Muscle of arm (tissue), 12 donors: ENCODE measurements around the gene GDI1. TPM values are rescaled to one million over a fixed set of nuclear protein-coding genes. Genes with fewer than 3 reads are reported as not detected.

ENCODE experiments used
- DNase-seq: peaks from one replicate; pipeline ENCODE4 v3.0.0-alpha.2; 2013
- polyA plus RNA-seq, 12 donors: library from polyadenylated mRNA; unstranded; fragments of 120-200 nt; gene quantifications; one replicate each; pipeline ENCODE4 v1.2.1, GENCODE V29; 2013; ENCODE audit not compliant: insufficient read length in 12 of 12

The GDI1 gene
- polyA plus RNA-seq, 12 donors = 70.4 to 137 (median 83.8) TPM; not detected in 1

- DNase-seq = no peak
Measured at GRCh38 chrX:154402622-154403127, 34.3 kb upstream of the GDI1 start.

- DNase-seq = no peak
Measured at GRCh38 chrX:154403192-154403591, 33.8 kb upstream of the GDI1 start.

GRCh38 chrX:154403858-154404257 lies 33.1 kb upstream of the GDI1 start:
- no peak for DNase-seq

DNA sequence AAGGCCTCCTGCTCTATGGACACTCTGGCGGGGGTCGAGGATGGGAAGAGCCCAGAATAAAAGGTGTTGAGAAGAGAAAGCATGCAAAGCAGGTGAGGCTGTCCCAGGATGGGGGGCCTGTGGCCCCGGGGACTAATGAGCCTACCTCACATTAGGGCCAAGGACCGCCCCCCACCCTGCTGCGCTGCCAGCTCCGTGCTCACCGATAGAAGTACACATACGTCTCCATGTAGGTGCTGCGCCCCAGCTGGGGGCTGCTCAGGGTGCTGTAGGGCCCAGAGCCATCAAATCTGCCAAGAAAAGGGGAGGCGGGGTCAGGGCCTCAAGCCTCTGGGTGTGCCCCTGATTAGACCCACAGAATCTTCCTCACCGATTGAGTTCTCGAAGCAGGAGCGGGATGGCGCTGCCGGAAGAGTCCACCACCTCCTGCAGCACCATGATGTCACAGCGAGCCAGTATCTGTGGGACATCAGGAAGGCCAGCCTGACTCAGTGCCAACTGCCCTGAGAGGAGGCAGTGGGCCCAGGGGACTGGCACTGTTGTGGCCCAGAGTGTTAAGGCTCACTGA lies 32.2 kb upstream of the GDI1 start:
- DNase-seq = no peak

DNA sequence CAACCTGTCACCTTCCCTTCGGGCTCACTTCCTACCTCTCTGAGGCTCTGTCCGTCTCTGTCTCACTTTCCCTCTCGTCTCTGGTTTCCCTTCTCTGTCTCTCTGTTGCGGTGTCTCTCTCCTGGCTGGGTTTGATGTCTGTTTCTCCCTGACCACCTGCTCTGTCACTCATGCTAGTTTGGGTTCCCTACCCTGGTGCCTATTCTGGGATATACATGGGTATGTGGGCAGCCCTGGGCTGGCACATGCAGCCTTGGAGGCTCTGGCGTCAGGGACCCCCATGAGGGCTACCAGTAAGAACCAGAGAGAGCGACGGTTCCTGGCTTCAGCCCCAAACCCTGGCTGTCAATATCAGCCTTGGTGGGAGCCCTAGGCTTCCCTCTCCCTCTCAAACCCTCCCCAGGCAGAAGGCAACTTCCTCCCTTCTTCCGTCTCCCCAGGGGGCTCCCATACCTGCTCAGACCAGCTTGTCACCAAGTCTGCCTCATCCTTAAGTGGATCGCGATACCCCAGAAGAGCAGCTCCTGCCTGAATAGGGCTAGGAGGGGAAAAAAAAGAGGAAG lies 28.2 kb upstream of the GDI1 start:
- no peak for DNase-seq

DNA sequence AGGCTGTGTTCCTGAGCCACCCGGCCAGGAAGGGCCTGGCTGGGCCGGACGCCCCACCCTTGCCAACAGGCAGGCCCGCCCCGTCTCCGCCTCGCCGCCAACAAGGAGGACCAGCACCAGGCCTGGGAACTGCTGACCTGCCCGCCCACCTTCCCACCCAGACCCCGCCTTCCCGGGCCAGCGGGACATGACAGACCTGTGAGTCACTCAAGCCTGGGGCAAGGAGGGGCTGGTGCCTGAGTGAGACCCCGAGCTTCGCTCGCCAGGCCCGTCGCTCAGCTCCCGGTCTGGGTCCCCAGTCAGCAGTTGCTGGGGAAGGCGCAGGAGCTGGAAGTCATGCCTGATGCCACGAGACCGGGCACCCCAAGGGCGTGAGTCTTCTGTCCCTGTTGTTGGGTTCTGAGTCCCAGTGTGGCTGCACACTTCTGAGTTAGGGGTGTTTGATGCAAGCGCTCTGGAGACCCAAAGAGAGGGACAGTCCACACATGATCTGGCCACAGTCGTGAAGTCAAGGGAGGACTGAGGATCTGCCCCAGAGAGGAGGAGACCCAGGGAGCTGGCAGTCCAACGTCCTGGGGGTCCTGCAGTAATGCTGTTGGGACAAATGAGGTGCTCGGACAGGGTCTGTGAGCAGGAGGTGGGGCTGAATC lies 27.6 kb upstream of the GDI1 start, which contains the start of gene DNASE1L1:
Gene DNASE1L1, minus strand, starts transcription at position 33 of the 650 bp plus-strand sequence. CDS start 3,686 bp downstream, outside the sequence.
- no peak for DNase-seq

DNA sequence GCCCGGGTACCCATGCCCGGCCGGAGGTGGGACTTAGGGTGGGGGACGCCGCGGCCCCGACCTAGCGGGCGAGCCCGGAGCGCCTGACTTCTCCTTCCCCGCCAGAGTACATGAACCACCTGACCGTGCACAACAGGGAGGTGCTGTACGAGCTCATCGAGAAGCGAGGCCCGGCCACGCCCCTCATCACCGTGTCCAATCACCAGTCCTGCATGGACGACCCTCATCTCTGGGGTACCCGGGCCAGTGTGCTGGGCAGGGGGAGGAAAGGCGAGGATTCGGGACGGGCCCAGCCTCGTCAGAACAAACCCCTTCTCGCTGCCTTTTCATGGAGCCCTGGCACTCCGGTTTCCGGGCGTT lies 25.0 kb upstream of the GDI1 start:
- DNase-seq = peak; percentile 46

DNA sequence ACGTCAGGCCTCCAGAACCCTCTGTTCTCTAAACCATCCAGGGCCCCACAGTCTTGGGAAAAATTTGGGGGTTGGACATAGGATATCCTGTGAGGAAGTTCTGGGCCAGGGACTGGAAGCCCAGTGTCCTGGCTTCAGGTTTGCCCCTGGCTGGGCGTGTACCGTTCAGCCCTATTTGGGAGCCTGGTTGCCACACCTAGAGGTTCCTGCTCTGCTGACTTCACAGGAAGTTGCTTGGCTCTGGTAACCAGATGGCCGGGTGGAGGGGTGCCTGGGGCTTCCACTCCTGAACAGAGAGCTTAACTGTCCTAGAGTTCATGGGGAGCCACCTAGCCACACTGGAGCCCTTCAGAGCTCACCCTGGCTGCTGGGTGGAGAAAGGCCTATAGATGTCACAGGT lies 24.5 kb upstream of the GDI1 start:
- no peak for DNase-seq

GRCh38 chrX:154413142-154413541 lies 23.8 kb upstream of the GDI1 start:
- DNase-seq = no peak

GRCh38 chrX:154417157-154417556 lies 19.8 kb upstream of the GDI1 start:
- no peak for DNase-seq

DNA sequence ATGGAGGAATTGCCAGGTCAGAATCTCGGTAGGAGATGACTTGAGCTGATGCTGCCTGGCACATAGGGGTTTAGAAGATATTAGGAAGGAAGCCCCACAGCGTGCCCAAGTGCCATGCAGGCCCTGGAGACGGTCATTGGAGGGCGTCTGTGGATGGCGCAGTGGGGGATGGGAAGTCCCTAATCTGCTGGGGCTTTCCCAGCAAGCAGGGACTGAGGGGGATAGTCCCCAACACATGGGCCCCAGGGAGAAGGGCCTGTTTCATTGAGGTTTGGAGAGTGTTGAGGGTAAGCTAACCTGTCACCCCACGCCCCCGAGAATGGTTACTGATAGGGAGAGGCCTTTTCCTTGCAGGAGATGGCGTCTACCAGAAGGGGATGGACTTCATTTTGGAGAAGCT lies 17.8 kb upstream of the GDI1 start:
- no peak for DNase-seq

DNA sequence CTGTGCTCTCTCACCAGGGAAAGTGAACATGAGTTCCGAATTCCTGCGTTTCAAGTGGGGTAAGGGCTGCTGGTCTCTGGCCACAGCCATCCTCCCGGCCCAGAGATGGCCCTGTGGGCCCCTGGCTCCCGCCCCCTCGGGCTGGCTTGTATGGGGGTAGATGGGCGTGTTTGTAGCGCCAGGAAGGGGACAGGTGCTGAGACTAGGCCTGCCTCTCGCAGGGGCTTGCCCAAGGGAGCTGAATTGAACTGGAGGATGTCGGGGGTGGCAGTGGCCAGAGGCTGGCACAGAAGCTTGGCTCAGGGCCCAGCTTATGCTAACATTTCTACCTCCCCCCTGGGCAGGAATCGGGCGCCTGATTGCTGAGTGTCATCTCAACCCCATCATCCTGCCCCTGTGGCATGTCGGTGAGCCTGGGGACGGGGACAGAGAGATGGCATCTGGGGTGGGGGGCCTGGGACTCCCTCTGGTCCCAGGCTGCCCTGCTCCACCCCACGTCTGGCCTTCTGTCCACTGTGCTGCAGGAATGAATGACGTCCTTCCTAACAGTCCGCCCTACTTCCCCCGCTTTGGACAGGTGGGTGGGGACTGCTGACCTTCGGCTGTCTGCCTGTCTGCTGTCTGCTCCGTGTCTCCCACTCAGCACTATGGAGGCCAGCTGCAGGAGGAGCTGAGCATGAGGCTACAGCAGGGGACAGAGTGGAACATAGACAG lies 17.1 kb upstream of the GDI1 start:
- DNase-seq = no peak

DNA sequence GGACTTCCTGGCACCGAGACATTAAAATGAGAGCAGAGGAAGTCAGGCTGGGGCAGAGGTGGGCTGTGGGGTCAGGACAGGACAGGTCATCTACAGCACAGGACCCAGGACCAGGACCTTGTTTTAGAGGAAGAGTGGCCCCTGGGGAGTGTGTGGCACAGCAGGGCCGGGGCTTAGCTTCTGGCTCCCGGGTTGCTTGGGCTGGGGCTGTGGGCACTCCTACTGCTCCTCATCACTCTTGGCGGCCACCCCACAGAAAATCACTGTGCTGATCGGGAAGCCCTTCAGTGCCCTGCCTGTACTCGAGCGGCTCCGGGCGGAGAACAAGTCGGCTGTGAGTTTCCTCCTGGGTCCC lies 16.6 kb upstream of the GDI1 start:
- no peak for DNase-seq

DNA sequence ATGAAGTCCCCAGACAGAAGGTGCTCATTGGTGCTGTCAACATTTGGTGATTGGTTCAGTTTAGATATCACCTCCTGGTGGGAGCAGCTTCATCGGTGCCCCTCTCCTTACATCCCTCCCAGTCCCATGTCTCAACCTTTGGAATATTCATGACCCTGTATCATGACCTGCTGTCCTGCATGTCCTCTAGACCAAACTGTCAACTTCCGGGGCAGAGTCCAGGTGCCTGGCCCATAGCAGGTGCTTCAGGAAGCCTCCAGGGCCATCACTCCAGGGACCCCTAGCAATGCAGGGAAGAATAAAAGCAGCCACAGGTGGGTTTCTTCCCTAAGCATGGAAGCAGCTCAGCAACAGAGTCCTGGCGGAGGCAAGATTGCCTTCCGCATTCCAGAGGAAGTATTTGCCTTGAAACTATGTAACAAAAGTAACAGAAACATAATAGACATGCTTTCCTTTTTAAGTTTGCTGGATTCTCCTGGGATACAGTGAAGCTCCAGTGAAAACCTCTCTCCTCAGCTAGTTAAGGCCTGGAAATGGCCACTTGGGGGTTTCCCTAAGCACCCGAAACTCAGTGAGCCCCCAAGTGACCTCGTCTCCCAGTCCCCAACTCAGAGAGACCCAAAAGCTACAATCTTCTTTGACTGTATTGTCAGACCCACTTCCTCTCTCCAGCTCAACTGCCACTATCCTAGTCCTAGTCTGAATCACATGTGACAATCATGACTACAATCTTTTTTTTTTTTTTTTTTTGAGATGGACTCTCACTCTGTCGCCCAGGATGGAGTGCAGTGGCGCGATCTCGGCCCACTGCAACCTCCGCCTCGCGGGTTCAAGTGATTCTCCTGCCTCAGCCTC lies 9.8 kb upstream of the GDI1 start:
- no peak for DNase-seq

DNA sequence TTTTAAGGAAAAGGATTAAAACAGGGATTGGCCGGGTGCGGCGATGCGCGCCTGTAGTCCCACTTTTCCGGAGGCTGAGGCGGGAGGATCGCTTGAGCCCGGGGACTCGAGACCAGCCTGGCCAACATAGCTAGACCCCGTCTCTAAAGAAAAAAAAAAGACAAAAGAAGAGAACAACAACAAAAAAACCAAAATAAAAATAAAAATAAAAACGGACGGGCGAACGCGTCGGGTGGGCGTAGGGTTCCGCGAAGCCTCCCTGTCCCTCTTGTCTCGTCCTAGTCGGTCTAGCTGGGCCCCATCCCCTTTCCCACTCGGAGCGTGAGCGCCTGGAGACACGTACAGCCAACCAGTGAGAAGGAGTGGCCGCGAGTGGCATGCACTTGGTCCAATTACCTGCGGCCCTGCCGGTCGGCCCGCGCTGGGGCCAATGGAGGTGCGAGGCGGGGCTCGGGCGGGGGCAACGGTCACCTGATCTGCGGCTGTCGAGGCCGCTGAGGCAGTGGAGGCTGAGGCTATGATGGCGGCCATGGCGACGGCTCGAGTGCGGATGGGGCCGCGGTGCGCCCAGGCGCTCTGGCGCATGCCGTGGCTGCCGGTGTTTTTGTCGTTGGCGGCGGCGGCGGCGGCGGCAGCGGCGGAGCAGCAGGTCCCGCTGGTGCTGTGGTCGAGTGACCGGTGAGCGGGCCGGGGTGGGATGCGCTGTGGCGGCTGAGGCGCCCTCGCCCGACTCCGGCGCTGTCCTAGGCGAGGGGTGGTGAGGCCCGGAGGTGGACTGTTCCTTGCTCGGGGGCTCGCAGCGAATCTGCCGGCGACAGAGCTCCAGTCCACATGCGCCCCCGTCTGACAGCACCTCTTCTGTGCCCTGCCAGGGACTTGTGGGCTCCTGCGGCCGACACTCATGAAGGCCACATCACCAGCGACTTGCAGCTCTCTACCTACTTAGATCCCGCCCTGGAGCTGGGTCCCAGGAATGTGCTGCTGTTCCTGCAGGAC lies 8.5 kb upstream of the GDI1 start, which contains the start of gene ATP6AP1:
Gene ATP6AP1, plus strand, starts transcription at position 502 of the 996 bp plus-strand sequence. Its CDS starts 16 bp downstream, at position 518.
- peak; percentile 89 for DNase-seq

DNA sequence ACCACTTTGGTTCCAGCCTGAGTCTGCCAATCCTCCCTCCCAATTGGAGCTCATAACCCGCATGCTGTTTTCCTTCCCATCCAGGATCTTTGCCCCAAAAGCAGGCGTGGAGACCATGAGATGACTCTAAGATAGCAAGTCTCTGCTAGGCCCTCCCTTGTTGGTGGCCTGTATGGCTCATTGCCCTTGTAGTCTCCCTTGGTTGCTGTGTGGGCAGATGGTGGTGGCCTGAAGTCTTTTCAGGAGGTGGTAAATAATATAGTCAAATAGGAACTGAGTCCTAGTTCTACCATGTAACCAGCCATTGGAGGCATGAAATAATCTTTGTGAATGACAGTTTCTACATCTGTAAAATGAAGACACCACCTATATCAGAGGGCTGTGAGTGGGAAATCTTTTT lies 7.2 kb upstream of the GDI1 start:
- no peak for DNase-seq

DNA sequence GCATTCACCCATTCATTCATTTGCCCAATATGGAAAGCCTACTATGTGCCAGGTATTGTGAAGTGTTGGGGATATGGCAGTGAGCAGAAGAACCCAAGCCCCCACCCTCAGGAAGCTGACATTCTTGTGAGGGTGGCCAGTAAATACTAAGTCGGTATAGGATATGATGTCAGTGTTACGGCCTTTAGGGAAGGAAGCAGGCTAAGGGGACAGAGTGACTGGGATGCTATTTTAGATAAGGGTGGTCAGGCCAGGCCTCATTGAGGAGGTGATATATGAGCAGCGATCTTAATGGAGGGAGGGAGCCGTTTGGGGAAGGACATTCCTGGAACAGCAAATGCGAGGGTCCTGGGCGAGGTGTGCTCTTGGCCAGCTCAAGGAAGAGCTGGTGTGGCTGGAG lies 6.5 kb upstream of the GDI1 start:
- DNase-seq = no peak

- no peak for DNase-seq
Measured at GRCh38 chrX:154430916-154431315, 6.0 kb upstream of the GDI1 start.

DNA sequence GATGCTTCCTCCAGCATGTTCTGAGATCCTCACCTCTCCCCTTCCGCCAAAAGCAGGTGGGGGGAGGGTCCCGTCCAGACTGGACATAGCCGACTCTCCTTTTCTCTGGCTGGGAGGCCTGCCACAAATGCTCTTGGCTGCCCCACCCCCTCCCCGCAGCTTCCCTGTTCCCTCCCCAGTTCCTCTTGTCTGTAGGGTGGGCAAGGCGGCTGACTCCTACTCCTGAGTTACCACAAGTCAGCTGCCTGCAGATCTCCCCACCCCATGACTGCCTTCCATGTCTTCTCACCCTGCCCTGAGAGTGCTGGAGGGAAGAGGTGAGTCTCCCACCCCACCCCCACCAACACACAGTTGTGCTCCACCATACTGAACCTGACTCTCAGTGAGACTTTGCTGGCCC lies 5.6 kb upstream of the GDI1 start:
- DNase-seq = no peak

DNA sequence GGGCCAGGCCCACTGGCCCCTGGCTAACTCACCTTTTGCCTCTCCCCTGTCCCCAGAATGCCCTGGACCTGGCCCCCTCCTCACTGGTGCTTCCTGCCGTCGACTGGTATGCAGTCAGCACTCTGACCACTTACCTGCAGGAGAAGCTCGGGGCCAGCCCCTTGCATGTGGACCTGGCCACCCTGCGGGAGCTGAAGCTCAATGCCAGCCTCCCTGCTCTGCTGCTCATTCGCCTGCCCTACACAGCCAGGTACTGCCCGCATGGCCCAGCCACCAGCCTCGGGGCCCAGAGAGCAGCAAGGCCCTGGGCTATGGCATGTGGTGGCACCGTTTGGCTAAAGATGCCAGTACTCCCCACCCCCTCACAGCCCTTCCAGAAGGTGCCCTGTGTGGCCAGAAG lies 4.7 kb upstream of the GDI1 start:
- no peak for DNase-seq

GRCh38 chrX:154433605-154434004 lies 3.3 kb upstream of the GDI1 start:
- no peak for DNase-seq
